ENCODE data around the gene MFGE8. TPM values are rescaled to one million over a fixed set of nuclear protein-coding genes. Genes with fewer than 3 reads are reported as not detected.
A peak's percentile ranks its signal among the peaks of the same experiment; 100 is the strongest.

Gene MFGE8
- total and polyA plus RNA-seq, 9 of the 15 experiments (the other 6 are each of a cell fraction or from before 2014, with no cell fraction given), result 2.3 to 142 (median 62.3) TPM

DNA sequence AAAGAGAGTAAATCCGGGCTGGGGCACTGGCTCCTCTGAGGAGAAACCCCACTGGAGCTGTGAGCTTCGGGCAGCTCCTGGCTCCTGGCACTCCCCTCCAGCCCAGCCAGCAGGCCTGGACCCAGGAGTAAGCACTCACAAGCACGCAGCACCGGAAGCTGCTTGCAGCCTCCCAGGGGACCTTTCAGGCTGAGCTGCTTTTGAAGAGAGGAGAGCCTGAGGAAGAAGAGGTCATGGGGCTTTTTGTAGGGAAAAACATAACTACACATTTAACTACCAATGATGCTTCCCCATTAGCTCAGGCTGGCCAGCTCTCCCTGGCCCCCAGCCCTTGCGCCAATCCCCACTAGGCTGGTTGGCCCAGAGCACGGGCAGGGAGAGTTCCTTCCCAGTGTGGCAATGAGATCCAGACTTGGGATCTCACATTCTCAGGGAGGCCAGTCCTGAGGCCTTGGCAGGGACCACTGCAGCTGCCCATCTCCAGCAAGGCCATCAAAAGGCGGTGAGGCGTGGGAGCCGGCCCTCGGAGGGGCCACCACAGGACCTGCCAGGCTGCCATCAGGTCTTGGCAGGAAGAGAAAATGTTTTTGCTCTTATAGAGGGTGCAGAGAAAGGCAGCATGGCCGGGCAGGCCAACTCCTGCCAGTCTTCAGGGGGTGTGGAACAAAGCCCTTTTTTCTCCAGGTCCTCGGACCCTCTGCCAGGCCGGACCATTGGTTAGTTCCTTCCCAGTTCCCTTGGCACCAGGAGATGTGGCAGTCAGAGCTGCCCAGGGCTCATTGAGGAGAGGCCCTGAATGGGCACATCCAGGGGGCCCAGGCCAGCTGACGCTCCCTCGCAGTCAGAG, 41.5 kb upstream of the MFGE8 start (continued):
- no peak for TF ChIP-seq FOXA3 (CRISPR knock-in tag; conservative IDR thresholded peaks at IDR 0.05 in 1 of 2, IDR thresholded peaks at IDR 0.05 in 1 of 2)

DNA sequence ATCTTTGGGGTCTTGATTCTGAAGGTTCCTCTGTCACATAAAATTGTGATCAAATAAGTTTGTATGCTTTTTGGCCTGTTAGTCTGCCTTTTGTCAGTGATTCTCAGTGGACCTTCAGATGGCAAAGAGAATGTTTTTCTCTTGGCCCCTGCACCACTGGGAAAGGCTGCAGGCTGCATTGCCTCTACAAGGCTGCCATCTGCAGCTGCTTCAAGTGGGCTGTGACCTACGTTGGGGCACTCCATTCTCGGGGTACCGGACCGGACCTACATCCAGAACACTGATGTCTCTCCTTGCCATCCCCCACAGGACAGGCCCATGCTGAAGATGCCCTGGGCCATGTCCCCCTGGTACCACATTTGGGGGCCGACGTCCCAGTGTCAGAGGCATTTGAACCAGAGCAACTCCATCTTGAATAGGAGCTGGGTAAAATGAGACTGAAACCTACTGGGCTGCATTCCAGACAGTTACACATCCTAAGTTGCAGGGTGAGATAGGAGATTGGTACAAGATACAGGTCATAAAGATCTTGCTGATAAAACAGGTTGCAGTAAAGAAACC, 37.5 kb upstream of the MFGE8 start:
- H3K4me2 ChIP-seq (ENCODE audit: insufficient read depth, low read length), result no peak overlapping the region
- H2AFZ ChIP-seq (ENCODE audit: low read depth, low read length), result no peak overlapping the region
- H3K36me3 ChIP-seq (ENCODE audit: control insufficient read depth, insufficient read depth, low read length), result no peaks in the 10 kb centered on the region
- BruUV-seq (replicated peaks), result no TSS peak
- H4K20me1 ChIP-seq (replicated peaks; ENCODE audit: control insufficient read depth, insufficient read depth, low read length), result no peaks in the 10 kb centered on the region
- intact Hi-C loops (cut with micrococcal nuclease), result no loop called here
- no peak overlapping the region for H3K27ac ChIP-seq (ENCODE audit: extremely low read depth, low read depth, low read length)
- POLR2A ChIA-PET, result no interaction called here
- H3K4me1 ChIP-seq (replicated peaks in 1 of 2; ENCODE audit: control insufficient read depth in 2 of 2, insufficient read depth in 2 of 2, low read length in 2 of 2), result peaks cover 0 to 9% of the 10 kb centered on the region in 2 experiments; a peak in 1 of 5 replicates
- no peaks in the 10 kb centered on the region for H3K27me3 ChIP-seq (ENCODE audit: control insufficient read depth in 2 of 2, insufficient read depth in 2 of 2, low read length in 2 of 2)
- H3K9me1 ChIP-seq (ENCODE audit: control insufficient read depth, insufficient read depth, low read length), result no peaks in the 10 kb centered on the region
- DNase-seq (ENCODE audit: extremely low read depth in 1 of 4, low spot score in 3 of 4) (no peak), FAIRE-seq (no peak), ATAC-seq (no peak)
- no peaks in the 10 kb centered on the region for H3K79me2 ChIP-seq (ENCODE audit: control insufficient read depth, insufficient read depth, low read length)
- no peaks in the 10 kb centered on the region for H3K9me3 ChIP-seq (replicated peaks; ENCODE audit: control insufficient read depth, insufficient read depth, low read depth, low read length)
- no peak overlapping the region for H3K4me3 ChIP-seq
- H3K9ac ChIP-seq (ENCODE audit: insufficient read depth in 1 of 2, low read depth in 2 of 2, low read length in 2 of 2), result no peak overlapping the region
- in situ Hi-C loops (cut with MboI), result no loop called here
- WGBS (ENCODE audit: insufficient coverage, low coverage, missing lambda C conversion rate), result 73% methylated on average over 6 of the region's 6 CpGs
- CTCF ChIA-PET (ENCODE audit: low intra/inter-chr PET ratio), result no interaction called here
- TF ChIP-seq HMG20B (CRISPR knock-in tag; IDR thresholded peaks at IDR 0.05), result no peak
- no peak for TF ChIP-seq TBP (optimal IDR thresholded peaks at IDR 0.05; ENCODE audit: low read depth, low read length)
- TF ChIP-seq SMAD1 (IDR thresholded peaks at IDR 0.05; ENCODE audit: low read depth, low read length, partially characterized antibody), result no peak
- peak; percentile 58; the same call in 1 of the 2 replicates for TF ChIP-seq HDAC8 (tag; IDR thresholded peaks at IDR 0.05)
- TF ChIP-seq NCOR1 (IDR thresholded peaks at IDR 0.05), result no peak
- peak; percentile 91; the same call in 1 of the 2 replicates for TF ChIP-seq ZNF165 (CRISPR knock-in tag; IDR thresholded peaks at IDR 0.05; ENCODE audit: borderline replicate concordance)
- TF ChIP-seq, protein P1, sequence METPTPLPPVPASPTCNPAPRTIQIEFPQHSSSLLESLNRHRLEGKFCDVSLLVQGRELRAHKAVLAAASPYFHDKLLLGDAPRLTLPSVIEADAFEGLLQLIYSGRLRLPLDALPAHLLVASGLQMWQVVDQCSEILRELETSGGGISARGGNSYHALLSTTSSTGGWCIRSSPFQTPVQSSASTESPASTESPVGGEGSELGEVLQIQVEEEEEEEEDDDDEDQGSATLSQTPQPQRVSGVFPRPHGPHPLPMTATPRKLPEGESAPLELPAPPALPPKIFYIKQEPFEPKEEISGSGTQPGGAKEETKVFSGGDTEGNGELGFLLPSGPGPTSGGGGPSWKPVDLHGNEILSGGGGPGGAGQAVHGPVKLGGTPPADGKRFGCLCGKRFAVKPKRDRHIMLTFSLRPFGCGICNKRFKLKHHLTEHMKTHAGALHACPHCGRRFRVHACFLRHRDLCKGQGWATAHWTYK (CRISPR knock-in tag; IDR thresholded peaks at IDR 0.05), result peak; percentile 60; the same call in 1 of the 2 replicates
- no peak for TF ChIP-seq HDAC3 (IDR thresholded peaks at IDR 0.05; ENCODE audit: borderline replicate concordance, partially characterized antibody)
- TF ChIP-seq, protein P2, sequence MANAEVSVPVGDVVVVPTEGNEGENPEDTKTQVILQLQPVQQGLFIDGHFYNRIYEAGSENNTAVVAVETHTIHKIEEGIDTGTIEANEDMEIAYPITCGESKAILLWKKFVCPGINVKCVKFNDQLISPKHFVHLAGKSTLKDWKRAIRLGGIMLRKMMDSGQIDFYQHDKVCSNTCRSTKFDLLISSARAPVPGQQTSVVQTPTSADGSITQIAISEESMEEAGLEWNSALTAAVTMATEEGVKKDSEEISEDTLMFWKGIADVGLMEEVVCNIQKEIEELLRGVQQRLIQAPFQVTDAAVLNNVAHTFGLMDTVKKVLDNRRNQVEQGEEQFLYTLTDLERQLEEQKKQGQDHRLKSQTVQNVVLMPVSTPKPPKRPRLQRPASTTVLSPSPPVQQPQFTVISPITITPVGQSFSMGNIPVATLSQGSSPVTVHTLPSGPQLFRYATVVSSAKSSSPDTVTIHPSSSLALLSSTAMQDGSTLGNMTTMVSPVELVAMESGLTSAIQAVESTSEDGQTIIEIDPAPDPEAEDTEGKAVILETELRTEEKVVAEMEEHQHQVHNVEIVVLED (CRISPR knock-in tag; IDR thresholded peaks at IDR 0.05), result peak; percentile 53
- peak; percentile 66 for TF ChIP-seq MEF2D (tag; conservative IDR thresholded peaks at IDR 0.05; ENCODE audit: low read depth)
- TF ChIP-seq, protein P3, sequence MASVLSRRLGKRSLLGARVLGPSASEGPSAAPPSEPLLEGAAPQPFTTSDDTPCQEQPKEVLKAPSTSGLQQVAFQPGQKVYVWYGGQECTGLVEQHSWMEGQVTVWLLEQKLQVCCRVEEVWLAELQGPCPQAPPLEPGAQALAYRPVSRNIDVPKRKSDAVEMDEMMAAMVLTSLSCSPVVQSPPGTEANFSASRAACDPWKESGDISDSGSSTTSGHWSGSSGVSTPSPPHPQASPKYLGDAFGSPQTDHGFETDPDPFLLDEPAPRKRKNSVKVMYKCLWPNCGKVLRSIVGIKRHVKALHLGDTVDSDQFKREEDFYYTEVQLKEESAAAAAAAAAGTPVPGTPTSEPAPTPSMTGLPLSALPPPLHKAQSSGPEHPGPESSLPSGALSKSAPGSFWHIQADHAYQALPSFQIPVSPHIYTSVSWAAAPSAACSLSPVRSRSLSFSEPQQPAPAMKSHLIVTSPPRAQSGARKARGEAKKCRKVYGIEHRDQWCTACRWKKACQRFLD (CRISPR knock-in tag; IDR thresholded peaks at IDR 0.05), result peak; percentile 50; the same call in 1 of the 2 replicates
- TF ChIP-seq BRCA1 (IDR thresholded peaks at IDR 0.05), result no peak
- TF ChIP-seq BRCA1 (CRISPR knock-in tag; IDR thresholded peaks at IDR 0.05), result no peak
- no peak for TF ChIP-seq MCM3 (IDR thresholded peaks at IDR 0.05)
- no peak for TF ChIP-seq SREBF1 (IDR thresholded peaks at IDR 0.05; ENCODE audit: borderline replicate concordance, low read depth, low read length)
- TF ChIP-seq MECOM (CRISPR knock-in tag; IDR thresholded peaks at IDR 0.05), result no peak

All from K562 (cell line).